ACHN (cell line): Measurements from ENCODE around the gene NINL.

ENCODE experiments used
- DNase-seq: peaks from one replicate; pipeline ENCODE4 v3.0.0-alpha.2; 2015
- in situ Hi-C: cut with HindIII; loops from 2 replicates; pipeline ENCODE4 v1.10.0; 2017; ENCODE audit warnings: low sequenced_read_pairs, low pct_ligation_motif_present, low pct_unique_long_range_greater_than_20kb

The NINL gene

DNA sequence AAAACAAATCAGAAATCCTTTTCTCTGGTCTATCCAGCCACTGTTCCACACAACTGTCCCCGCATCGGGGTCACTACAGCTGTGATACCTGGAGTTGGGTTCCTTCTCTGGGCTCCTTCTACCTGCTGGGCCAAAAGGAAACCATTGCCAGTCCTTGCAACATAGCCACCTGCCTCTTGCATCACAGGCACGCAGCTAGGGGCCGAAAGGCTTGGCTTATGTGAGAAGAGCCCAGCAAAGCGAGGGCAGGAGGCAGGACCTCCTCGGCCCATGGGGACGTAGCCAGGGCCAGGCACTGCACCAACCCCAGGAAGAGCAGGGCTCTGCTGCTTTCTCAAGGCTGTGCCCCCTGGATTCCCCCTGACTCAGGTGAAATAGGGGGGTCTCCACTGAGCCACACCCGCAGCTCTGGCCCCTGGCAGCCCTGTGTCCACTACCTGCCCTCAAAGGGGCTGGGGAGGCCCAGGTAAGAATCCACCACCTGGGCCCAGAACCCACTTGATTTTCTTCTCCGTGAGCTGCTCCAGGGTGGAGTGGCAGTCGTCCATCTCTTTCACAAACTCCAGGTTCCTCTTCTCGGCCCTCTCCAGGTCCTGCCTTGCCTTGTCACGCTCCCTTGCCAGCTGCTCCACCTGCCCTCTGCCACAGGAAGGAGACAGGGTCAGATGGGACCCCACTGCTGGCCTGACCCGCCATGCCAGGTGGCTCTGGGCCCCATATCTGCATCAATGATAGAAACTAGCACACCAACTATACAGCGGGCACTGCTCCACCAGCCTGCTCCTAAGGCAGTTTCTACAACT, 89.0 kb downstream of the NINL start:
- in situ Hi-C loops, result no loop called here
- no peak for DNase-seq

DNA sequence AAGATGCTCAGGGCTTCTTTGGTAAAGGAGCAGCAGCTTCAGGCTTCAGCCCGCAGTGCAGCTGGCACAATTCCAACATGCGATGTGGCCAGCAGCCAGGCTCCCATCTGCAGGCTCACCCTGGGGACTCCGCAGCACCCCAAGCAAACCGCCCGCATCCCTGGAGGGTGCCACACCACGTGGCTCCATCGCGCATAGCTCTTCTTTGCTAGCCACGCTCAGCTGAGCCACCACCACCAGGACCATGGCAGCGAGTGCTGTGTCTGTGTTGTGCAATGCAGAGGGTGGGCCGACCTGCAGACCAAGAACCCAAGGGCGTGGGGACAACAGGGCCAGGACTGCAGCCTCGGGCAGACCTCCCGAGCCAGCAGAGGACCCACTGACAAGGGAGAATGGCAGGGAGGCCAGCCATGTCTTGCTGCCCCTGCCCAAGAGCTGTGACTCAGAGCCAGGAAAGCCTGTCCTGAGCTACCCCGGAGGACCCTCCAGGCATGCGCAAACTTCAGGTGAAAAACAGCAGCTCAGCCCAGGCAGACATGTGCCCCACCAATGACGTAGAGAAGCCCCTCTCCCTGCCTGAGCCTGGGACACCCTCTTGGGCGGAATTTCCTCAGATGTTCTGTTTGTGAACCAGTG, 90.0 kb downstream of the NINL start:
- in situ Hi-C loops, result no loop called here
- DNase-seq, result no peak

DNA sequence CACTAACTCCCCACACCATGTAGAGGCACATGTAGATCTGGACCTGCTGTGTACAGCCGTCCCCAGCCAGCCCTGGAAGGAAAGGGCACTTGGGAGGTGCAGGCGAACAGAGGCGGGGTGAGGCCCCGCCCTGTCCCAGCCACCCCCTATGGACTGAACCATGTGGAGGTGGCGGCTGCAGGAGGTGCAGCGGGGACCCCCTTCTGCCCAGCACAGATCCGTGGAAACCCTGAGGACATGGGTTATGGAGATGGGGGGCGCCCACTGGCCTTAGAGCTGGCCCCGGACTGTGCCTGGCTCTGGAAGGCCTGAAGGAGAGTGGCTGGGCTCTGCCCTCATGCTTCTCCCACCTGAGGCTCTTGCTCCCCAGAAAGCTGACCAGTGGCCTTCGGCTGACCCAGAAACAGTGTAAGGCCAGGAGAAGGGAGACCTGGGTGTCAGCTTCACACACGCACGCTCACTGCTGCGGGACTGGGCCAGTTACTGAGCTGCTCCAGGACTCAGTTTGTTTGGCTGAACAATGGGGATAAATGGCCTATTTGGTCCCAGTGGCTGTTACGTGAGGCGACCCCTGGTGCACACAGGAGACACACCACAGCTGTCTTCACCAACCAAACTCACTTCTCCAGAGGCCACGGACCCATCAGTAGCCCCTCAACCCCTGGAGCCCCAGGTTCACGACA, 90.7 kb downstream of the NINL start:
- no peak for DNase-seq
- in situ Hi-C loops, result no loop called here

DNA sequence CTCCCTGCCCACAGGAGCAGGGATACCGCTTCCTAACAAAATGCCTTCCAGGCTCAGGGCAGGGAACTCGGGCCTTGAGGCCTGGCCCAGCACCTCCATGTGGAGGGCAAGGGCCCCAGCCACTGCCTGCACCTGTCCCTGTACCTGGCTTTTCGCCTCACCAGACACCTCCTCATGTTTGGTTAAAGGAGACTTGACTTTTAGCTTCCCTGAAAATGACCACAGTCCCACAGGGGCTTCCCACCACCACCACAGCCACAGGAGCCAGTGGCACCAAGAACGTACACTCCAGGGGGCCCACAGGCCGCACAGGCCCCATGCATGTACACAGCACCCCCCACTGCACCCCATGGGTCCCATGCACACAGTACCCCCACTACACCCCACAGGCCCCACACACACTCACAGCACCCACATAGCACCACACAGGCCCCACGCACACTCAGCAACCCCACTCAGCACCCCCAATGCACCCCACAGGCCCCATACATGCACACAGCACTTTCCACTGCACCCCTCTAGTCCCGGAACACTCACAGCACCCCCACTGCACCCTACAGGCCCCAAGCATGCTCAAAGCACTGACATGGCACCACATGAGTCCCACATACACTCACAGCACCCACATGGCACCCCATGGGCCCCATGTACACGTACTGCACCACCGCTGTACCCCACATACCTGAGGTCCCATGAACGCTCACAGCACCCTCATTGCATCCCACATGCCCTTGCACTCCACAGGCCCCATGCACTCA, 91.4 kb downstream of the NINL start:
- in situ Hi-C loops, result no loop called here
- no peak for DNase-seq

DNA sequence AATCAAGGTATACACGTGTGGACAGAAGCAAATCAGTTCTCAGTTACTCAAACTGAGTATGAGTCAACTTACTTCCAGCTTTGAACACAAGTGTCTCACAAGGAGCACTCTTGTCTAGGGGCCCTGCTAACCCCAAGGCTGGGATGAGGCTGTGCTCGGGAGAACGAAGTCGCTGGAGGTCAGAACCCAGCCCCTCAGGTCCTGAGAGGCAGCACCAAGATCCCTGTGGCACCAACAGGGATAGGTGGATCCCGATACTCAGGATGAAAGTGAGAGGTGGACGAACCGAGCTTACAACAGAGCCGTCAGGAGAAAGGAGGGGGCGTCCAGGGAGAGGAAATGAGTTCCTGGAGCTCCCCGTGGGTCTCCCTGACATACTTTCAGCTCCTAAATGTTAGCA, 92.2 kb downstream of the NINL start:
- in situ Hi-C loops, result no loop called here
- no peak for DNase-seq

DNA sequence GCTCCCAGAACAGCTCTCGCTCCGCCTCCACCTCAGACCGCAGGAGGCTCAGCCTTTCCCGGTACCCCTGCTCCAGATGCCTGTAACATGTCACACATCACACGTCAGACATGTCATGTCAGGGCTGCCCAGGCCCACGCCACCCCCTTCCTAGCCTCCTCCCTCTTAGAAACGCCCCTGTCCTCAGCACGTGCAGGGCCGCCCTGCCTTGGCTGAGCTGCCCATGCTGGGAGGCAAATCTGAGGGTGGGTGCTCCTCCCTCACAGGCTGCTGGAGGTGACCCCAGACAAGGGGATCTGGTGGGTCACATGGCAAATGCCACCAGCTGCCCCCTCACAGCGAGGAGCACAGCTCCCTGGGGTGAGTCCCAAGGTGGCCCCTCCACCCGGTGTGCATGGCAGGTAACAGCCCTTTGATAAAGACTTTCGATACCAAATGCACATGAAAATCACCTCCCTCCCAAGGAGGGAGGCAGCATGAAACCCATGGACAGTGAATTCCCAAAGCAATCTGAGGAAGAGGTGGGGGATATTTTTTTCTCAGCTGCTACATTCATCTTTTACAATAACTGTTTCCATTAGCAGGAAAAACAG, 93.8 kb downstream of the NINL start:
- in situ Hi-C loops, result no loop called here

DNA sequence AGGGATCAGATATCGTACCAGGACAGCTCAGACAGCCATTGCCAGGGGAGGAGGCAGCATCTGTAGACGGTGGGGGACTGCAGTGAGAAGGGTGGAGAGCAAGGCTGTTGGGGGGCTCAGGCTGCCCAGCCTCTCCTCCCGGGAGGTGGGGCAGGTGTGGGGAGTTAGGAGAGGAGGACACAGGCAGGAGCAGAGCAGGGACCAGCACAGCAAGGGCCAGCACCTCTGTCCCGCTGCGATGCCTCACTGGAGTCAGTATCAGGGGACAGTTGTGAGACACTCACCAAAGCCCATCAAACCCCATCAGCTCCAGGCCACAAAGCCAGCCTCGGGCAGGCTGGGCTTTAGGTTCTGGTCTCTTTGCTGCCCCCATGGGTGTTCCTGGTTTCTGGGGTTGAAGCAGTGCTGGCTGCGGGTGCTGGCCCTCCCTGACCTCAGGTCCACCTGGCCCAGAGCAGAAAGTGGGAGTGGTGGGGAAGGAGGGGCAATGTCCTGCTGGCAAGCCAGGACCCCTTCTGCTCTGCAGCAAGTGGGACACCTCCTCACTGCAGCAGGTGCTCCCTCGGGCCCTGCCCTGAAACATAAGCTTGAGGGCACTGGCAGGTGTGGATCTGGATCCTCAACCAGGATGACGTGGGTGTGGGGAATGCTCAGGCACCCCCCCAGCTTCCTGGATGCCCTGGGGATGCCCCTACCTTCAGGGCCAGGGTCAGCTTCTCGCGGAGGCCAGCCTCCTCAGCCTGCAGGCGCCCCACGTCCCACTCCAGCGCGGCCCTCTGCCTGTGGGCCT, 94.5 kb downstream of the NINL start:
- in situ Hi-C loops, result no loop called here
- no peak for DNase-seq

More for the DNA sequence above, 93.8 kb downstream of the NINL start:
- no peak for DNase-seq

DNA sequence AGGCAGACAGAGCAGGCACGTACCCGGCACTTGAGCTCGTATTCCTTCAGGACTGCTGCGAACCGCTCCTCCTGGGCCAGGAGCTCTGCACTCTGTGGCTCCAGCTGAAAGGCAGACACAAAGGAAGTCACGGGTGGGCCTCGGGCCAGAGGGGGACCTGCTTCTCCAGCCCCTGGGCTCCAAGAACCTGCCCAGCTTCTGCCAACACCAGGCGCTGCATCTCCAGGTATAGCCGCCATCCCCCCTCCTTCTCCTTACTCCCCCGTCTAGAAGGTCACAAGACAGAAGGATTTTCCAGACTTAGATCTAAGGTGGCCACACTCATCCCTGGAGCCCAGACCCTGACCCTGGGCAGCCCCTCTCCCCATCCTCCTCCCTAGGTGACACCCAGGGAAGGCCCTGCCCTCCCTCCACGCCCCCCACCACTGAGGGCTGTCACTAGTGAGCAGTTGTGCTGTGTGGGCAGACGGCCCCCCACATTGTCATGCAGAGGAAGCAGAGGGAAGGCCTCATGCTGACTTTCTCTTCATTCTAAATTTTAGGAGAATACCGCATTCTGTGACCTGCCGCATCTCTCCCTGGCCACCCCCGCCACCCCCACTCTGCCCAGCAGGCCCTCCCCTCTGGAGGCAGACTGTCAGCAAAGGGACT, 96.0 kb downstream of the NINL start:
- no peak for DNase-seq
- in situ Hi-C loops, result no loop called here

DNA sequence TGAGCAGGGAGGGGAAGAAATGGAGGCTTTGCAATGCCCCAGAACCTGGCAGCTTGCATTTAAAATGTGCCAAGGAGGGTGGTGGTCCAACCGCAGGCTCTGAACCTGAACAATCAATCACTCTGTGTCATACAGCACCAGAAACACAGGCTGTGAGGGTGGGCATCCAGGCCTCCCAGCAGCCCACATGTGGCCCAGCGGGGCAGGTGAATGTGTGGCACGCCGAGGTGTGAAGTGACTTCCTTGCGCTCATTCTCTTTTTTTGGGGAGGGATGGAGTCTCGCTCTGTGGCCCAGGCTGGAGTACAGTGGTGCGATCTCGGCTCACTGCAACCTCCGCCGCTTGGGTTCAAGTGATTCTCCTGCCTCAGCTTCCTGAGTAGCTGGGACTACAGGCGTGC, 97.4 kb downstream of the NINL start:
- DNase-seq, result no peak
- in situ Hi-C loops, result no loop called here

DNA sequence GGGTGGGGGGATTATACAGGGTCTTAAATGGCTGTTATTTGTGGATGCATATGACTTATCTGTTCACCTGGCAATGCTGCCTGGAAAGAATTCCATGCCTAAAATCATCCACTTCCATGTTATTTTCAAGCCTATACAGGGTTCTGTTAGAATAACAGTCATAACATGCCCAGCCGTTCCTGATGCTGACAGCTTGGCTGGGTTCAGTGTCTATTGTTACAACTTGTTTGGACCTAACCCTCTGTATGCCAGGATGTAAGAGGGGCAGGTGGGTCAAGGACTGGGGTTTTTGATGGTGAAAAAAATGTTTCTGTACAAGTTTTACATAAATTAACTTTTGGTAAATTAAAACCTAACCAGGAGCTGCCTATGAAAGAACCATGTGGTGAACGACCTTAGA, 98.0 kb downstream of the NINL start:
- in situ Hi-C loops, result no loop called here
- DNase-seq, result no peak

DNA sequence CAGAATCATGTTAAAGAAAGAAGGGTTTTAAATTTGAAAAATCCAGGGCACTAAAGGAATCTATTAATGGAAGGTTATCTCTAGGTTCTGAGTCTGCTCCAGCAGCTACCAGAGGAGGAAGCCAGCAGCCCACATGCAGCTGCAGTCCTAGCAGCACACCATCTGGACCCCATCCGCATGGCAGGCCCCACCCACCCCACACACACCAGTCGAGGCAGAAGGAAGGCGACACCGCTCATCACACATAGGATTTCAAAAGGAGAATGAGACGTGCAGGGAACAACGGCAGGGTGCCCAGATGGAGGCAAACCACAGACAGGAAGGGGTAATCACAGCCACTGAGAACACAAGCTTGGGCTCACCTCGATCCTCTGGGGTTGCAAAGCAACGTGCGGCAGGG, 99.0 kb downstream of the NINL start:
- no peak for DNase-seq
- in situ Hi-C loops, result no loop called here

DNA sequence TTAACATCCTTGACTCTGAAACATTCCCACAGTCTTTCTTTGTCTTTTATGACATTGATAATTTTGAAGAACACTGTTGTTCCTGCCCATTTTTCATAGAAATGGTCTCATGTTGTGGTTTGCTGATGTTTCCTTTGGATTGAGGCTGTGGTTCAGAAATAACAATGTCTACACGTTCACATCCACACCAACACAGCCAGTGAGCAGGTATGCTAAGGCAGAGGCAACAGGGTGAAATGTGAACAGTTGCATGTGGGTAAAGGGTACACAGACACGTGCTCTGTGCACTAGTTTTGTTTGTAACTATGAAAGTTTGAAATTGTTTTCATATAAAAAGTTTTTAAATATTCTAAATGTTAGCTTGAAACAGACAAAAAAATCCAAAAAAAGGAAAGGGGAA, 99.5 kb downstream of the NINL start:
- in situ Hi-C loops, result no loop called here
- DNase-seq, result no peak

DNA sequence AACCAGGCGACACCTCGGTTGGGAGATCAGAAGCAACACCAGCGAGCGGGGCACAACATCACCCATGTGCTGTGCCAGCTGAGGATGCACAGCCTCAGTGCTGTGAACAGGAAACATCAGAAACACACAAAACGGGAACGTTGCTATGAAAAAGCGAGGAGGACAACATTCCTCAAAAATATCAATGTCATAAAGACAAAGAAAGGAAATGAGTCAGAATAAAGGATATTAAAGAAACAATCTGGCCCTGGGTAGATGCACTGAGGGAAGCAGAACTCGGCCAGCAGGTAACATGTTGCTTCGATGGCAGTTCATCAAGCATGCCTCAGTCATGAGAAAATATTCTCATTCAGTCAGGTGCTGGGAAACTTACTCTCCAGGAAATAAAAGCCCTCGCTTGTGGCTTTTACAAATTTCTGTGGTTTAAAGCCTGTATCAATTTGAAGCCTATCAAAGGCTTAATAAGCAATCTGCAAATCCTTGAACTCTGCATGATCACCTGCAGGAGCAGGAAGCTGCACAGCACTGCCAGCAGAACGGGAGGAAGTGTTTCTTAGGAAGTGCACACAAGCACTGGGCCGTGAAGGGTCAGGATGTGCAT, 100.3 kb downstream of the NINL start:
- DNase-seq, result no peak
- in situ Hi-C loops, result no loop called here

DNA sequence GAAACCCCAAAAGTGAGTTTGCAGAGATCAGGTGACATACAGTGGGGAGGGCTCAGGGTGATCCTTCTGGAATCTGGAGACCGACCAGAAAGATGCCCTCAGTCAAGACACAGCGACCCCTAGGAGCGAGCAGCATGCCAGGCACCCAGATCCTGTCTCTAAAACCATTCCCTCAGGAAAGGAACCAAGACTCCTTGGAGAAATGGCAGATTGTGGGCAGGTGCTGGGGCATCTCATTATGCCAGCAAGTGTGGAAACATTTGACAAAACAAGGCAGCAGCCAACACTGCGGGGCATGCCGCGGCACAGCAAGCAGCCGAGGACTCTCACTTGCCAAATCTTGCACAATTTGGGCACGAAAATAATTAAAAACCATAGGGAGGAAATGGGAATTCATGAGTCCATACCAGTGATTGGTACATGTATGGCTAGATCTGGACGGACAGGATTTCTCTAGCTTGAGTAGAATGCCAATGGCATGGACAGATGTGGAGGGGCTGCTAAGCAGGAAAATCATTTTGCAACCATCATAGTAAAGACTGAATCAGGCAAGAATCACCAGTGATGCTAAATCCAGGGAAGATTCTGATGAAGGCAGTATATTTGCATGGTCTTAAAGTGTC, 101.0 kb downstream of the NINL start:
- no peak for DNase-seq
- in situ Hi-C loops, result no loop called here

DNA sequence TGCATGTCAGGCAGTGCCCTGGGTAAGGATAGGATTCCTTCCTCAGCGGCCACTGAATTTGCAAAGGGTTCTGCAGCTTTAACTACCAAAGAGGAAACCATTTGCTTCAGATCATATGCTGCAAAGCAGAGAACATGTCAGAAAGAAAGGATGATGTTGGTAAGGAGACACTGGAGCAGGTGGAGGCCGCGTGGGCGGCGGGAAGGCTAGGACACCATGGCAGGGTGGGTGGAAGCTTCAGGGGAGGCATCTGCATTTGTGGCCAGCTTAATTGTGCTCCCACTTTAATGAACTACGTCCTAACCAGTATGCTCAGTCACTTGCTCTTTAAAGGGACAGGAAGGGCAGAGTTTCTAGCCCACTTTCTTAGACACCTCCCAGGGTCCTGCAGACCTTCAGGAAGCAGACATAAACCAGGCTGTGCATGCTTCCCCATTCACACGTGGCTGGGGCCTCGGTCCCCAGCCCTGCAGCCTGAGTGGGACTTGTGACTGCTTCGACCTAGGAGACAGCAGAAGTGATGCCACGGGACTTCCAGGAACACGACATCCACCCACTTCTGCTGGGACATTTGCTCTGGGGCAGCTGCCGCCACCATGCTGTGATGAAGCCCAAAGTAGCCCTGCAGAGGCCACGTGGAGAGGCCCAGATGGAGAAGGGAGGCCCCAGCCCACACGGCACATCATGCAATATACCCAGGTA, 101.7 kb downstream of the NINL start:
- no peak for DNase-seq
- in situ Hi-C loops, result no loop called here

DNA sequence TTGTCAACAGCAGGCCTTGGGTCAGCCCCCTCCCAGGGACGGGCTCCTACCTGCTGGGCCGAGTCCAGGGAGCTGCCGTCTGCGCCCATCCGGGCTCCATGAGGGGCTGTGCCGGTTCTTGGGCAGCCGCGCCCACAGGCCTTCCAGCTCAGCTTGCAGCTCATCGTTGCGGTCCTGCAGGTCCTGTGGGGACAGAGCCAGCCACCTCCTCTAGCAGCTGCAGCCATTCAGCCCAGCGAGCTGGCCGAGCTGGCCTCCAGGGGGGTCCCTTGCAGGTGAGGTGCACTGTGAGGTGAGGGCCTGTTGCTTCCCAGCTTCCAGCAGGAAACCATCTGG, 103.4 kb downstream of the NINL start:
- in situ Hi-C loops, result no loop called here
- no peak for DNase-seq
